ENCODE data around the gene AFDN. TPM values are rescaled to one million over a fixed set of nuclear protein-coding genes. Genes with fewer than 3 reads are reported as not detected.

Gene AFDN
- total RNA-seq, 1 experiment from 2014 or later: 108 TPM

GRCh38 chr6:167960579-167960978 is 133.9 kb downstream of the AFDN start:
- TF ChIP-seq, protein P1, sequence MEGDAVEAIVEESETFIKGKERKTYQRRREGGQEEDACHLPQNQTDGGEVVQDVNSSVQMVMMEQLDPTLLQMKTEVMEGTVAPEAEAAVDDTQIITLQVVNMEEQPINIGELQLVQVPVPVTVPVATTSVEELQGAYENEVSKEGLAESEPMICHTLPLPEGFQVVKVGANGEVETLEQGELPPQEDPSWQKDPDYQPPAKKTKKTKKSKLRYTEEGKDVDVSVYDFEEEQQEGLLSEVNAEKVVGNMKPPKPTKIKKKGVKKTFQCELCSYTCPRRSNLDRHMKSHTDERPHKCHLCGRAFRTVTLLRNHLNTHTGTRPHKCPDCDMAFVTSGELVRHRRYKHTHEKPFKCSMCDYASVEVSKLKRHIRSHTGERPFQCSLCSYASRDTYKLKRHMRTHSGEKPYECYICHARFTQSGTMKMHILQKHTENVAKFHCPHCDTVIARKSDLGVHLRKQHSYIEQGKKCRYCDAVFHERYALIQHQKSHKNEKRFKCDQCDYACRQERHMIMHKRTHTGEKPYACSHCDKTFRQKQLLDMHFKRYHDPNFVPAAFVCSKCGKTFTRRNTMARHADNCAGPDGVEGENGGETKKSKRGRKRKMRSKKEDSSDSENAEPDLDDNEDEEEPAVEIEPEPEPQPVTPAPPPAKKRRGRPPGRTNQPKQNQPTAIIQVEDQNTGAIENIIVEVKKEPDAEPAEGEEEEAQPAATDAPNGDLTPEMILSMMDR (conservative IDR thresholded peaks at IDR 0.05): no peak
- no peak for TF ChIP-seq EZH2 (IDR thresholded peaks at IDR 0.05; ENCODE audit: low read depth)
- Histone ChIP-seq H3K4me1 (replicated peaks; ENCODE audit: insufficient read depth) (peaks cover 16% of the 10 kb centered on the region; the same call in 1 of the 2 replicates), H3K4me2 (no peak overlapping the region), H4K20me1 (ENCODE audit: insufficient read depth) (no peaks in the 10 kb centered on the region), H3K9me3 (ENCODE audit: insufficient read depth, low read depth) (no peaks in the 10 kb centered on the region), H3K27me3 (ENCODE audit: insufficient read depth, low read depth) (no peaks in the 10 kb centered on the region), H3K36me3 (ENCODE audit: low read depth) (peaks cover 19% of the 10 kb centered on the region), H3K9me2 (ENCODE audit: insufficient read depth) (no peaks in the 10 kb centered on the region), H3K4me3 (no peak overlapping the region), H3F3A (ENCODE audit: insufficient read depth, low read depth) (no peaks in the 10 kb centered on the region), H3K27ac (no peak overlapping the region), H2AFZ (no peak overlapping the region), H3K79me2 (ENCODE audit: low read depth) (no peaks in the 10 kb centered on the region)
- no TSS peak for BruUV-seq (replicated peaks)
- intact Hi-C loops (cut with micrococcal nuclease; ENCODE audit: unreplicated experiment): no loop called here
- no peak for DNase-seq
- ChIA-PET CTCF (no interaction called here), POLR2A (ENCODE audit: unreplicated experiment) (interaction anchor here (0.5 kb wide), 1 partner anchor 15 kb away, joined by 4 read pairs; no protein-coding TSS in a partner anchor)

DNA sequence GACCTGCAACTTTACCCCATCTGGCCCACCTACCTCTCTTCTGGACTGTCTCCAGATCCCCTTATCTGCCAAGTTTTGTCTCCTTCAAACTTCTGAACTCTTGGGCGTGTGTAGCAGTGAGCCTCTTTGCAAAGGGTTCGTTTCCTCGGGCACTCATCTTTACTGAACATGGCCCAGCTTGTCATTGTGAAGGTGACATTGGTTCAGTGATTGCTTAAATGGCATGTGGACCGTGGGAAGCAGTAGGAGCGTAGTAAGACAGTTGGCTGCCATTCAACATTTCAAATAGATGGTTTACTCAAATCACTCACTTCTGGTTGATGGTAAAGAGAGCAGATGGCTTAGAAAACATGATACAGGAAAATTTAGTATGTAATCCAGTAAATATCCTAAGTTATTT is 136.0 kb downstream of the AFDN start:
- H4K20me1 ChIP-seq (ENCODE audit: insufficient read depth): no peaks in the 10 kb centered on the region
- ChIA-PET CTCF (no interaction called here), POLR2A (ENCODE audit: unreplicated experiment) (no interaction called here)
- H2AFZ ChIP-seq: no peak overlapping the region
- H3K79me2 ChIP-seq (ENCODE audit: low read depth): no peaks in the 10 kb centered on the region
- H3K4me3 ChIP-seq: no peak overlapping the region
- no peak overlapping the region for H3K4me2 ChIP-seq
- no peaks in the 10 kb centered on the region for H3K9me3 ChIP-seq (ENCODE audit: insufficient read depth, low read depth)
- no peaks in the 10 kb centered on the region for H3K9me2 ChIP-seq (ENCODE audit: insufficient read depth)
- no peaks in the 10 kb centered on the region for H3K27me3 ChIP-seq (ENCODE audit: insufficient read depth, low read depth)
- intact Hi-C loops (cut with micrococcal nuclease; ENCODE audit: unreplicated experiment): no loop called here
- no peak overlapping the region for H3K27ac ChIP-seq
- H3K4me1 ChIP-seq (replicated peaks; ENCODE audit: insufficient read depth): 0 out of 2 replicates have a peak, but pooled peaks cover 4% of the 10 kb centered on the region
- peaks cover 14% of the 10 kb centered on the region for H3K36me3 ChIP-seq (ENCODE audit: low read depth)
- H3F3A ChIP-seq (ENCODE audit: insufficient read depth, low read depth): no peaks in the 10 kb centered on the region
- BruUV-seq (replicated peaks): no TSS peak
- no peak for DNase-seq
- TF ChIP-seq EZH2 (IDR thresholded peaks at IDR 0.05; ENCODE audit: low read depth): no peak
- TF ChIP-seq, protein P1 (conservative IDR thresholded peaks at IDR 0.05): no peak

DNA sequence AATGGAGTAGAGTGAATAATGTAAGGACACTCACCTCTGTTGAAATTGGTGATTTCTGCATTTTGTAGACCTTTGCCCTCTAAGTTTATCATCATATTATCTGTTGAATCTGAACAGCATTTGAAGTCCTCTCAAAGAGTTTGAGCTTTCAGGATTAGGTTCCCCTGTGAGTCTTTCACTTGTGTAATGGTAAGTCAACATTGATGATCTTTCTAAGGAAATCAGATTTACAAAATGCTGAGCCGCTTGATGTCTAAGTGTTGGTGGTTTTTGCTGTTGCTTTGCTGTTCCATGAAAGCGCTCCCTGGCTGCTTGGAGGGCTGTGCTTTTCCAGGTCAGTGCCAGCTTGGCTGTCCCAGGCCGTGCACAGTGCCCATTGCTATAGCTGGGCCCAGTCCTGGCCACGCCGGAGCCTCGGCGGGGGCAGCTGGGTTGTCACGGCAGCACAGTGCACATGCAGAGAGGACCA is 136.9 kb downstream of the AFDN start:
- Histone ChIP-seq H2AFZ (no peak overlapping the region), H4K20me1 (ENCODE audit: insufficient read depth) (no peaks in the 10 kb centered on the region), H3K9me3 (ENCODE audit: insufficient read depth, low read depth) (no peaks in the 10 kb centered on the region), H3K4me2 (no peak overlapping the region), H3K79me2 (ENCODE audit: low read depth) (no peaks in the 10 kb centered on the region), H3K27ac (no peak overlapping the region), H3K9me2 (ENCODE audit: insufficient read depth) (no peaks in the 10 kb centered on the region), H3K27me3 (ENCODE audit: insufficient read depth, low read depth) (no peaks in the 10 kb centered on the region), H3K4me3 (no peak overlapping the region), H3K36me3 (ENCODE audit: low read depth) (peaks cover 8% of the 10 kb centered on the region; the same call in 1 of the 2 replicates), H3F3A (ENCODE audit: insufficient read depth, low read depth) (no peaks in the 10 kb centered on the region), H3K4me1 (replicated peaks; ENCODE audit: insufficient read depth) (no peaks in the 10 kb centered on the region)
- CTCF ChIA-PET: no interaction called here
- intact Hi-C loops (cut with micrococcal nuclease; ENCODE audit: unreplicated experiment): no loop called here
- no TSS peak for BruUV-seq (replicated peaks)
- no peak for TF ChIP-seq EZH2 (IDR thresholded peaks at IDR 0.05; ENCODE audit: low read depth)
- TF ChIP-seq, protein P1 (conservative IDR thresholded peaks at IDR 0.05): no peak
- DNase-seq: no peak
- POLR2A ChIA-PET (ENCODE audit: unreplicated experiment): no interaction called here

All from PC-9 (cell line).